Sigmoid colon (tissue), 7 donors: ENCODE results near the gene ELOVL4. TPM values are rescaled to one million over a fixed set of nuclear protein-coding genes. Genes with fewer than 3 reads are reported as not detected.

Experiments used
- DNase-seq: peaks from one replicate; pipeline ENCODE4 v3.0.0-alpha.2; 2019
- H3K27ac ChIP-seq, 4 donors: fragments of 200-600 bp; sonication (generic); one replicate each; pipeline ENCODE4 v1.5.1; 2016 to 2019; ENCODE audit warnings: mild to moderate bottlenecking in 1 of 4
- H3K27me3 ChIP-seq, 3 donors: fragments of 200-600 bp; sonication (generic); one replicate each; pipeline ENCODE4 v1.5.1; 2019; ENCODE audit warnings: mild to moderate bottlenecking in 1 of 3
- H3K36me3 ChIP-seq, 4 donors: fragments of 200-600 bp; sonication (generic); one replicate each; pipeline ENCODE4 v1.5.1; 2016 to 2019
- H3K4me1 ChIP-seq, 4 donors: fragments of 200-600 bp; sonication (generic); one replicate each; pipeline ENCODE4 v1.5.1; 2017 to 2019
- H3K4me3 ChIP-seq, 4 donors: fragments of 200-600 bp; sonication (generic); one replicate each; pipeline ENCODE4 v1.5.1; 2017 to 2019; ENCODE audit warnings: mild to moderate bottlenecking in 2 of 4, moderate library complexity in 1 of 4
- H3K9me3 ChIP-seq, 4 donors: fragments of 200-600 bp in 3 of 4; sonication (generic) in 3 of 4; one replicate each; pipeline versions ENCODE4 v1.5.1 to v1.6.1; 2013 to 2019
- EP300 ChIP-seq, 4 donors: sonication (generic); formaldehyde crosslinking; IDR thresholded peaks; one replicate each; pipeline ENCODE4 v1.6.1; 2017; ENCODE audit warnings: antibody characterized with exemption in 4 of 4
- POLR2A ChIP-seq, 2 donors: fragments of 450-650 bp; IDR thresholded peaks; one replicate each; pipeline ENCODE4 v1.6.1; 2016; ENCODE audit warnings: antibody characterized with exemption in 2 of 2, mild to moderate bottlenecking in 2 of 2, moderate library complexity in 2 of 2
- POLR2AphosphoS5 ChIP-seq, 4 donors: sonication (generic); formaldehyde crosslinking; IDR thresholded peaks; one replicate each; pipeline ENCODE4 v1.6.1; 2017; ENCODE audit warnings: antibody characterized with exemption in 4 of 4
- WGBS, 2 donors: extraction: QIAGEN DNeasy Blood & Tissue Kit; methylation state at CpG; one replicate each; pipeline ENCODE4 v1.1.7; 2013; 5-methylcytosine and 5-hydroxymethylcytosine counted together
- intact Hi-C: fragments of 100-400 bp; cut with DNase I; formaldehyde crosslinking; loops from one replicate; pipeline ENCODE4 v1.15.1; 2023
- polyA plus RNA-seq, 3 donors: library from polyadenylated mRNA; stranded (reverse); fragments of 200-250 nt; gene quantifications; one replicate each; pipeline ENCODE4 v1.2.3, GENCODE V29; 2013
- total RNA-seq, 4 donors: library from RNA; depleted of rRNA; stranded (reverse); fragments of >200 nt; gene quantifications; one replicate each; pipeline ENCODE4 v1.1.0, GENCODE V29; 2016
- TF ChIP-seq, protein P1 (sequence below), 4 experiments: fragments of 450-650 bp in 3 of 4; fragments of 200-600 bp in 1 of 4; IDR thresholded peaks; one replicate each; pipeline ENCODE4 v1.5.1; 2016 to 2019; ENCODE audit warnings: antibody characterized with exemption in 4 of 4, mild to moderate bottlenecking in 3 of 4, moderate library complexity in 2 of 4
- donor health status: healthy with polysubstance abuse.
- donor health status: Bipolar disorder and iron deficiency.
- donor health status: healthy.

ELOVL4 gene
- total and polyA plus RNA-seq, 7 donors: 0.23 to 4.6 (median 2.6) TPM; not detected in 1

DNA sequence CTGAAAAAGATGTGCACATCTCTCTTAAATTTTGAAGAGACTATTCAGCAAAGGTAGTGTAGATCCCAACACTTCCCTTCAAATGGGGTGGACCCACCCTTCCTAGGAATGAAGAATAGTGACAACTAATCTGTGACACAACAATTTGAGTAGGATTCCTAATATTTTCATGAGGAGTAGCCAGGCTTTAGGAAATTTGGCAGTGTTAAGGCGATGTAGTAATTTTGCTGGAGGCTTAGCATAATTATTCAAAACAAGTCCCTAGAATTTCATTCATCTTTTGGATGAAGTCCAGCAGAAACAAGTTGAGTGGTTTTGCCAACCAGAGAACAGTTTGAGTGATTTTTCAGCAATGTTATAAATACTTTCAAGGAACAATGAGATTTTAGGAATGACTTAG lies 52.4 kb downstream of the ELOVL4 start:
- Histone ChIP-seq H3K27ac (no peak overlapping the region), H3K4me1 (no peaks in the 10 kb centered on the region), H3K4me3 (no peak overlapping the region), H3K27me3 (no peaks in the 10 kb centered on the region), H3K9me3 (peaks cover 0 to 5% (median 0%) of the 10 kb centered on the region in 4 donors), H3K36me3 (no peaks in the 10 kb centered on the region)
- no peak for DNase-seq
- WGBS, 2 donors: 73 to 87% methylated on average over 1 of the region's 1 CpG
- TF ChIP-seq EP300 (IDR thresholded peaks at IDR 0.05): no peak
- TF ChIP-seq, protein P1, sequence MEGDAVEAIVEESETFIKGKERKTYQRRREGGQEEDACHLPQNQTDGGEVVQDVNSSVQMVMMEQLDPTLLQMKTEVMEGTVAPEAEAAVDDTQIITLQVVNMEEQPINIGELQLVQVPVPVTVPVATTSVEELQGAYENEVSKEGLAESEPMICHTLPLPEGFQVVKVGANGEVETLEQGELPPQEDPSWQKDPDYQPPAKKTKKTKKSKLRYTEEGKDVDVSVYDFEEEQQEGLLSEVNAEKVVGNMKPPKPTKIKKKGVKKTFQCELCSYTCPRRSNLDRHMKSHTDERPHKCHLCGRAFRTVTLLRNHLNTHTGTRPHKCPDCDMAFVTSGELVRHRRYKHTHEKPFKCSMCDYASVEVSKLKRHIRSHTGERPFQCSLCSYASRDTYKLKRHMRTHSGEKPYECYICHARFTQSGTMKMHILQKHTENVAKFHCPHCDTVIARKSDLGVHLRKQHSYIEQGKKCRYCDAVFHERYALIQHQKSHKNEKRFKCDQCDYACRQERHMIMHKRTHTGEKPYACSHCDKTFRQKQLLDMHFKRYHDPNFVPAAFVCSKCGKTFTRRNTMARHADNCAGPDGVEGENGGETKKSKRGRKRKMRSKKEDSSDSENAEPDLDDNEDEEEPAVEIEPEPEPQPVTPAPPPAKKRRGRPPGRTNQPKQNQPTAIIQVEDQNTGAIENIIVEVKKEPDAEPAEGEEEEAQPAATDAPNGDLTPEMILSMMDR (IDR thresholded peaks at IDR 0.05): no peak
- no peak for TF ChIP-seq POLR2AphosphoS5 (IDR thresholded peaks at IDR 0.05)
- TF ChIP-seq POLR2A (IDR thresholded peaks at IDR 0.05): no peak
- intact Hi-C loops: no loop called here

- TF ChIP-seq, protein P1 (IDR thresholded peaks at IDR 0.05): no peak
- TF ChIP-seq EP300 (IDR thresholded peaks at IDR 0.05): no peak
- no peak for TF ChIP-seq POLR2AphosphoS5 (IDR thresholded peaks at IDR 0.05)
- no peak for TF ChIP-seq POLR2A (IDR thresholded peaks at IDR 0.05)
- intact Hi-C loops: no loop called here
- DNase-seq: no peak
- no peaks in the 10 kb centered on the region for H3K27me3 ChIP-seq
- H3K4me3 ChIP-seq: no peak overlapping the region
- no peaks in the 10 kb centered on the region for H3K36me3 ChIP-seq
- H3K4me1 ChIP-seq: no peaks in the 10 kb centered on the region
- peaks cover 0 to 5% (median 0%) of the 10 kb centered on the region in 4 donors for H3K9me3 ChIP-seq
- H3K27ac ChIP-seq: no peak overlapping the region
- WGBS, 2 donors: 29 to 37% methylated on average over 2 to 3 of the region's 3 CpGs
Measured at GRCh38 chr6:79888587-79888986, 58.8 kb downstream of the ELOVL4 start.

GRCh38 chr6:79878142-79878748 lies 69.1 kb downstream of the ELOVL4 start:
- H3K27me3 ChIP-seq: no peaks in the 10 kb centered on the region
- H3K36me3 ChIP-seq: no peaks in the 10 kb centered on the region
- TF ChIP-seq, protein P1 (IDR thresholded peaks at IDR 0.05): no peak
- TF ChIP-seq POLR2AphosphoS5 (IDR thresholded peaks at IDR 0.05) (no peak), EP300 (IDR thresholded peaks at IDR 0.05) (no peak), POLR2A (IDR thresholded peaks at IDR 0.05) (no peak)
- DNase-seq: no peak
- H3K9me3 ChIP-seq: no peaks in the 10 kb centered on the region
- H3K4me3 ChIP-seq: no peak overlapping the region
- no peaks in the 10 kb centered on the region for H3K4me1 ChIP-seq
- intact Hi-C loops: no loop called here
- 92 to 94% methylated on average over 6 of the region's 6 CpGs for WGBS, 2 donors
- no peak overlapping the region for H3K27ac ChIP-seq

- intact Hi-C loops: no loop called here
- no peak for DNase-seq
- WGBS, 2 donors: 87 to 88% methylated on average over 5 of the region's 5 CpGs
- Histone ChIP-seq H3K27me3 (no peaks in the 10 kb centered on the region), H3K4me1 (peaks cover 0 to 3% (median 2%) of the 10 kb centered on the region in 4 donors), H3K9me3 (no peaks in the 10 kb centered on the region), H3K4me3 (no peak overlapping the region), H3K27ac (no peak overlapping the region), H3K36me3 (no peaks in the 10 kb centered on the region)
- TF ChIP-seq, protein P1 (IDR thresholded peaks at IDR 0.05): no peak
- TF ChIP-seq POLR2AphosphoS5 (IDR thresholded peaks at IDR 0.05) (no peak), POLR2A (IDR thresholded peaks at IDR 0.05) (no peak), EP300 (IDR thresholded peaks at IDR 0.05) (no peak)
Measured at GRCh38 chr6:79874531-79875134, 72.7 kb downstream of the ELOVL4 start.
